Left lung (tissue), 10 donors: ENCODE results near the gene UPF1. TPM values are rescaled to one million over a fixed set of nuclear protein-coding genes. Genes with fewer than 3 reads are reported as not detected.

Source experiments
- ATAC-seq: fragments of 200-7000 bp; cut with Tn5 transposase; one replicate; pipeline ENCODE4 v1.9.1; 2020; ENCODE audit warnings: moderate library complexity
- DNase-seq, 4 donors: peaks; one replicate each; pipeline ENCODE4 v3.0.0-alpha.2; 2013 to 2020
- H3K27ac ChIP-seq, 2 donors: fragments of 200-600 bp; sonication (generic) in 1 of 2; one replicate each; pipeline versions ENCODE4 v1.5.0 to v1.8.0; 2020 to 2021
- H3K27me3 ChIP-seq, 2 donors: fragments of 200-600 bp; sonication (generic) in 1 of 2; one replicate each; pipeline versions ENCODE4 v1.5.0 to v1.8.0; 2020 to 2021
- H3K36me3 ChIP-seq, 2 donors: fragments of 200-600 bp; sonication (generic) in 1 of 2; one replicate each; pipeline versions ENCODE4 v1.5.0 to v1.8.0; 2020 to 2021
- H3K4me1 ChIP-seq, 2 donors: fragments of 200-600 bp; one replicate each; pipeline ENCODE4 v1.8.0; 2021
- H3K4me3 ChIP-seq, 2 donors: fragments of 200-600 bp; sonication (generic) in 1 of 2; one replicate each; pipeline versions ENCODE4 v1.5.0 to v1.8.0; 2020 to 2021; ENCODE audit warnings: mild to moderate bottlenecking in 1 of 2
- H3K9me3 ChIP-seq, 2 donors: fragments of 200-600 bp; sonication (generic) in 1 of 2; one replicate each; pipeline versions ENCODE4 v1.5.0 to v1.8.0; 2020 to 2021
- intact Hi-C, 2 donors: fragments of 100-400 bp; cut with DNase I; formaldehyde crosslinking; loops; one replicate each; pipeline versions ENCODE4 v1.11.2 to v1.14.2; 2022
- polyA plus RNA-seq, 6 donors: library from polyadenylated mRNA; unstranded; fragments of 120-200 nt; gene quantifications; one replicate each; pipeline ENCODE4 v1.2.1, GENCODE V29; 2013; ENCODE audit not compliant: insufficient read length in 6 of 6
- total RNA-seq, 2 donors: library from RNA; stranded (reverse); fragmentation: NEBNext Ultra II Directional; extraction: Animal tissue kit (Norgen Biotek cat#: 25700); gene quantifications; one replicate each; pipeline ENCODE4 v1.2.1, GENCODE V29; 2021
- TF ChIP-seq, protein P1 (sequence below), 2 donors: fragments of 200-600 bp; sonication (generic) in 1 of 2; IDR thresholded peaks; one replicate each; pipeline versions ENCODE4 v1.5.0 to v1.8.0; 2021; ENCODE audit warnings: antibody characterized with exemption in 2 of 2
- donor health status: DM: no; HTN: yes; CAD: no.
- donor health status: DM: no; HTN: no; CAD: no.

UPF1 gene
- total and polyA plus RNA-seq, 8 donors = 49.1 to 80.9 (median 55.3) TPM

DNA sequence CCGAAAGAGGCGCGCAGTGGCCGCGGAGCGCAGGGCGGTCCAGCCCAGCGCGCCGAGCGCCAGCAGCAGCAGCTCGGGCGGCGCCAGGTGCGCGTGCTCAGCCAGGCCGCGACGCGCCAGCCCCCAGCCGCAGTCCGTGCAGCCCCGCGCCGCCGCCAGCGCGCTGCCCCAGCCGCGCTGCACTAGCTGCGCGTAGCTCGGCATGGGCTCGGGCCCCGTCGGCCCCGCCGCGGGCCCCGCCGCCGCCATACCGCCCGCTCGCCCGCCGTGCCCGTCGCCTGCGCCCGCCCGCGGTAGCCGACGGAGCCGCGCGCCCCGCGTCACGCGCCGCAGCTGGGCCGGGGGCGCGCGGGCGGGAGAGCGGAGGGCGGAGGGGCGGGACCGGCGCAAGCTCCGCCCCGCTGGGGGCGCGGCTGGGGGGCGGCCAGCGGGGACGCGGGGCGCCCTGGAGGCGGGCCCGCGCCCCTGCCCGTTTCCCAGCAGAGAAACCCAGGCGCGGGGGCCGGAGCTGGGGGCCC lies 64.1 kb downstream of the UPF1 start, which contains the start of gene CERS1:
TSS of gene CERS1 (minus strand) at position 335 of the 518 bp plus-strand sequence. CDS start at position 249, 86 bp downstream.
- Histone ChIP-seq H3K4me3 (peak within 1 kb of the TSS; percentile 12 to 28), H3K9me3 (no peaks in the 10 kb centered on the region), H3K36me3 (peaks cover 0 to 25% of the 10 kb centered on the region in 2 donors), H3K27me3 (peaks cover 15 to 49% of the 10 kb centered on the region in 2 donors), H3K27ac (no peak within 1 kb of the TSS), H3K4me1 (peaks cover 0 to 16% of the 10 kb centered on the region in 2 donors)
- ATAC-seq (no peak), DNase-seq (no peak)
- intact Hi-C loops = no loop called here
- TF ChIP-seq, protein P1, sequence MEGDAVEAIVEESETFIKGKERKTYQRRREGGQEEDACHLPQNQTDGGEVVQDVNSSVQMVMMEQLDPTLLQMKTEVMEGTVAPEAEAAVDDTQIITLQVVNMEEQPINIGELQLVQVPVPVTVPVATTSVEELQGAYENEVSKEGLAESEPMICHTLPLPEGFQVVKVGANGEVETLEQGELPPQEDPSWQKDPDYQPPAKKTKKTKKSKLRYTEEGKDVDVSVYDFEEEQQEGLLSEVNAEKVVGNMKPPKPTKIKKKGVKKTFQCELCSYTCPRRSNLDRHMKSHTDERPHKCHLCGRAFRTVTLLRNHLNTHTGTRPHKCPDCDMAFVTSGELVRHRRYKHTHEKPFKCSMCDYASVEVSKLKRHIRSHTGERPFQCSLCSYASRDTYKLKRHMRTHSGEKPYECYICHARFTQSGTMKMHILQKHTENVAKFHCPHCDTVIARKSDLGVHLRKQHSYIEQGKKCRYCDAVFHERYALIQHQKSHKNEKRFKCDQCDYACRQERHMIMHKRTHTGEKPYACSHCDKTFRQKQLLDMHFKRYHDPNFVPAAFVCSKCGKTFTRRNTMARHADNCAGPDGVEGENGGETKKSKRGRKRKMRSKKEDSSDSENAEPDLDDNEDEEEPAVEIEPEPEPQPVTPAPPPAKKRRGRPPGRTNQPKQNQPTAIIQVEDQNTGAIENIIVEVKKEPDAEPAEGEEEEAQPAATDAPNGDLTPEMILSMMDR (IDR thresholded peaks at IDR 0.05) = no peak

GRCh38 chr19:18896421-18896841 lies 64.7 kb downstream of the UPF1 start:
- H3K27ac ChIP-seq = no peak overlapping the region
- TF ChIP-seq, protein P1 (IDR thresholded peaks at IDR 0.05) = no peak
- peak in 1 of 4 donors; percentile 81 for DNase-seq
- peaks cover 15 to 49% of the 10 kb centered on the region in 2 donors for H3K27me3 ChIP-seq
- no peak for ATAC-seq
- H3K36me3 ChIP-seq = peaks cover 0 to 30% of the 10 kb centered on the region in 2 donors
- intact Hi-C loops = no loop called here
- peaks cover 0 to 16% of the 10 kb centered on the region in 2 donors for H3K4me1 ChIP-seq
- H3K4me3 ChIP-seq = no peak overlapping the region
- no peaks in the 10 kb centered on the region for H3K9me3 ChIP-seq

DNA sequence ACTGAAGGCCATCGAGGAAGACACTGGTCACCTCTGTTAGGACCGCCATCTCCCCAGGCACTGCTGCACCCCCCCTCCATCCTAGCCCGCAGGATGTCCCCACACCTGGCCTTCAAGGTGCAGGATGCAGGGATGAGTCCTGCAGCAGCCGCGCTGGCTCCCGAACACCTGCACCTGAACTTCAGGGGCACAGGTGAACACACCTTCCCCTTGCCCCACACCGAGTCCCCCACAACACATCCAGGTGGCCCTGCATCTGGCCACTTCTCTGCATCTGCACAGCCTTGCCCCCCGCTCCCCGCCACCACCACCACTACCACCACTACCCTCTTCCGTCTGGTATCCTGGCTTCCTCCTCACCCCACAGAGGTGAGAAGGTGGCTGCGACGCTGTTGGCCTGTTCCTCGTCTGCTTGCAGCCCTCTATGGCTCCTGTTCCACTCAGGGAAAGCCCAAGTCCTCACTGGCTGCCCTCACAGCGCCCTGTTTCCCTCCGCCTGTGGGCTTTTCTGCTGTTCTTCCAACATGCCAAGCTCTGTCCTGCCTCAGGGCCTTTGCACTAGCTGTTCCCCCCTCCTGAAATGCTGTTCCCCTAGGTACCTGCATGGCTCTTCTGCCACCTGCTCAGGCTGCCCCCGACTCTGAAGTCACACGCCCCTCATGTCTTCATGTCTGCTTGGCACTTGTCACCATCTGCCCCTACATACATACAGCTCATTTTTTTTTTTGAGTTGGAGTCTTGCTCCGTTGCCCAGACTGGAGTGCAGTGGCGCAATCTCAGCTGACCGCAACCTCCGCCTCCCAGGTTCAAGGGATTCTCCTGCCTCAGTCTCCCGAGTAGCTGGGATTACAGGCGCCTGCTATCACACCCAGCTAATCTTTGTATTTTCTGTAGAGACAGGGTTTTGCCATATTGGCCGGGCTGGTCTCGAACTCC lies 65.6 kb downstream of the UPF1 start:
- Histone ChIP-seq H3K4me1 (peaks cover 0 to 16% of the 10 kb centered on the region in 2 donors), H3K4me3 (no peak overlapping the region), H3K9me3 (no peaks in the 10 kb centered on the region), H3K27ac (no peak overlapping the region), H3K36me3 (peaks cover 0 to 40% of the 10 kb centered on the region in 2 donors), H3K27me3 (peaks cover 15 to 49% of the 10 kb centered on the region in 2 donors)
- intact Hi-C loops = no loop called here
- ATAC-seq (no peak), DNase-seq (no peak)
- TF ChIP-seq, protein P1 (IDR thresholded peaks at IDR 0.05) = no peak

GRCh38 chr19:18898081-18898606 lies 66.4 kb downstream of the UPF1 start:
- ATAC-seq (no peak), DNase-seq (peak in 1 of 4 donors; percentile 53)

More at GRCh38 chr19:18898081-18898606, 66.4 kb downstream of the UPF1 start:
- intact Hi-C loops = no loop called here
- Histone ChIP-seq H3K27ac (no peak overlapping the region), H3K9me3 (no peaks in the 10 kb centered on the region), H3K27me3 (peaks cover 15 to 41% of the 10 kb centered on the region in 2 donors), H3K4me1 (peaks cover 0 to 16% of the 10 kb centered on the region in 2 donors), H3K36me3 (peaks cover 0 to 45% of the 10 kb centered on the region in 2 donors), H3K4me3 (no peak overlapping the region)
- TF ChIP-seq, protein P1 (IDR thresholded peaks at IDR 0.05) = no peak
